C4-2B (cell line): Measurements from ENCODE around the gene LIPA.

Source experiments
- ZFX ChIP-seq: fragments of 450-650 bp; IDR thresholded peaks from 2 replicates; pipeline ENCODE4 v1.6.1; 2017
- TF ChIP-seq, protein P1 (sequence below): fragments of 450-650 bp; conservative IDR thresholded peaks from 2 replicates; pipeline ENCODE4 v1.5.1; 2017; ENCODE audit warnings: mild to moderate bottlenecking

DNA sequence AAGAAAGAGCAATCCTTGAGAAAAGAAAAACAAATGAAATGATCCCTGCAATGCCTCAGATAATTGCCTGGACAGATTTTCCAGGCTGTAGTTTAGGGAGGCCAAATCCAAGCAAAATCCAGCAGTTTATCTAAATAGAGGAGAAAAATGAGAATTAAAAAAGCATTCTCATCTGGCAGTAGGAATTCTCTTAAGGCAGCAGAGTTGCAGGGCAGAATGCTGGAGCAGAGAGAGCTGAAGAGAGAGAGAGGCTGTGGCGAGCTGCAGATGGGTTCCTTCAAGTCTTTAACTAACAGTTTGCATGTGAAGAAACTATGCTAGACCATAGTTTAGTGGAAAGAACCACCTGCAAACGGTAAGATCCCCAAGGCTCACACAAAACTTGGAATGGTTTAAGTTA is 6.0 kb upstream of the LIPA start:
- TF ChIP-seq, protein P1, sequence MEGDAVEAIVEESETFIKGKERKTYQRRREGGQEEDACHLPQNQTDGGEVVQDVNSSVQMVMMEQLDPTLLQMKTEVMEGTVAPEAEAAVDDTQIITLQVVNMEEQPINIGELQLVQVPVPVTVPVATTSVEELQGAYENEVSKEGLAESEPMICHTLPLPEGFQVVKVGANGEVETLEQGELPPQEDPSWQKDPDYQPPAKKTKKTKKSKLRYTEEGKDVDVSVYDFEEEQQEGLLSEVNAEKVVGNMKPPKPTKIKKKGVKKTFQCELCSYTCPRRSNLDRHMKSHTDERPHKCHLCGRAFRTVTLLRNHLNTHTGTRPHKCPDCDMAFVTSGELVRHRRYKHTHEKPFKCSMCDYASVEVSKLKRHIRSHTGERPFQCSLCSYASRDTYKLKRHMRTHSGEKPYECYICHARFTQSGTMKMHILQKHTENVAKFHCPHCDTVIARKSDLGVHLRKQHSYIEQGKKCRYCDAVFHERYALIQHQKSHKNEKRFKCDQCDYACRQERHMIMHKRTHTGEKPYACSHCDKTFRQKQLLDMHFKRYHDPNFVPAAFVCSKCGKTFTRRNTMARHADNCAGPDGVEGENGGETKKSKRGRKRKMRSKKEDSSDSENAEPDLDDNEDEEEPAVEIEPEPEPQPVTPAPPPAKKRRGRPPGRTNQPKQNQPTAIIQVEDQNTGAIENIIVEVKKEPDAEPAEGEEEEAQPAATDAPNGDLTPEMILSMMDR: no peak
- no peak for TF ChIP-seq ZFX
